Brain microvascular endothelial cell (primary cell): ENCODE results near the gene MAST1.

Source experiments
- DNase-seq: peaks from one replicate; pipeline ENCODE4 v3.0.0-alpha.2; 2020
- H3K27ac ChIP-seq: fragments of 250-450 bp; sonication (Bioruptor Pico); 2 replicates; pipeline ENCODE4 v1.5.1; 2020; ENCODE audit warnings: mild to moderate bottlenecking, moderate library complexity
- H3K27me3 ChIP-seq: fragments of 250-450 bp; sonication (Bioruptor Pico); replicated peaks from 2 replicates; pipeline ENCODE4 v1.5.1; 2020; ENCODE audit warnings: mild to moderate bottlenecking
- H3K36me3 ChIP-seq: fragments of 250-450 bp; sonication (Bioruptor Pico); replicated peaks from 2 replicates; pipeline ENCODE4 v1.5.1; 2020; ENCODE audit warnings: mild to moderate bottlenecking
- H3K4me3 ChIP-seq: 2 replicates; pipeline ENCODE4 v1.5.1; 2011; ENCODE audit warnings: low read depth, mild to moderate bottlenecking, control low read depth, low read length, moderate library complexity
- CTCF ChIP-seq: IDR thresholded peaks from 2 replicates; pipeline ENCODE4 v1.5.1; 2011; ENCODE audit warnings: low read depth, mild to moderate bottlenecking, moderate library complexity, low read length, control low read depth, inconsistent platforms; ENCODE audit errors: missing control alignments
- in situ Hi-C: cut with HindIII; loops from 2 replicates; pipeline ENCODE4 v1.10.0; 2017; ENCODE audit warnings: low sequenced_read_pairs, low pct_ligation_motif_present

Gene MAST1

GRCh38 chr19:12828494-12828893 is 9.8 kb upstream of the MAST1 start:
- H3K36me3 ChIP-seq, result no peaks in the 10 kb centered on the region
- no peak for DNase-seq
- peaks cover 4% of the 10 kb centered on the region for H3K27me3 ChIP-seq
- H3K4me3 ChIP-seq, result no peak overlapping the region
- H3K27ac ChIP-seq, result no peak overlapping the region
- in situ Hi-C loops, result no loop called here
- no peak for TF ChIP-seq CTCF

DNA sequence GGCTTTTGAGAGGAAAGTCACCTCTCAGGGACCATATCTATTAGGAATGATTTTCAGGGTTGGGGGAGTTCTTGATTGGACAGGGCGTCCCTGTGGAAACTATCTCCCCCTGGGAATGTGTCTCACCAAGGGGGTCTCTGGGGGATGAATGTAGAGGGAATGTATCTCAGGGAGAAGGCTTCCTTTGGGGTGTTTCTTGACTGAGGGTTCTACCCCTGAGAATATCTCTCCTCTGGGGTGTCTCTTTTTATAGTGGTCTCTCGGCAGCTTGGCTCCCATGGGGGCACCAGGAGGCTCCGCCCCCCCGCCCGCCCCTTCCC is 4.9 kb upstream of the MAST1 start:
- Histone ChIP-seq H3K4me3 (no peak overlapping the region), H3K27ac (no peak overlapping the region), H3K27me3 (peaks cover 41% of the 10 kb centered on the region), H3K36me3 (no peaks in the 10 kb centered on the region)
- DNase-seq, result no peak
- no peak for TF ChIP-seq CTCF
- in situ Hi-C loops, result no loop called here

DNA sequence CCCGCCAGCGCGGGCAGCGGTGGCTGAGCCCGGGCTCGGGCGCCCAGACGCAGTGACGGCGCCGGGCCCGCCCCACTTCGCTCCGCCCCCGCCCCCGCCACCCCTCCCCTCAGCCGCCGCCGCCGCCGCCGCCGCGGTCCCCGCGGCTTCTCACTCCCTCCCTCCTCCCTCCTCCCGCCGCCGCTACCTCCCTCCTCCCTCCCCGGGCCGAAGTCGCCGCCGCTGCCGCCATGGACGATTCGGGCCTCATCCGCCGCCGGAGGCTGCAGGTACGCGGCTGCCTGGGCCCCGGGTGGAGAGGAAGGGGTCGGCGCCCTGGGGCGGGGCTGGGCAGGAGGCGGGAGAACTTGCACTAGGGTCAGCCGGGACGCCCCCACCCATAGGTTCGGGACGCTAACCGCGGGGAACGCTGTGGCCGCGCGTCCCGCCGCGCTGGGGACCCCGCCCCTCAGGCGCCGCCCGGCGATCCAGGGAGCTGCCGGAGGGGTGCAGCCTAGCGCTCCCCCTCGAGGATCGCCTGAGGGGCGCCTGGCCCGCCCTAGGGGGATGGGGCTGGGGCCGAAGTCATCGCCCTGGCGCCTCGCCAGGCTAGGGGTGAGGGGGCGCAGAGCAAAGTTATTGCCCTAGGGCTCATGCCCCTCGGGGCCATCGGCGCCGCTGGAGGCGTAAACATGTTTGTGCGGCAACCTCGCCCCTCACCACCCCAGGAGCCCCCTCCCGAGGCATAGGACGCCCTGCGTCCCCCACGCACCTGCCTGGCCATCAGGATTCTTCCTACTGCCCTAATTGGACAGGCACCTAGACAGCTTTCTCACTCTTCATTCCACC is 4.4 kb upstream of the MAST1 start:
- Histone ChIP-seq H3K27ac (no peak overlapping the region), H3K36me3 (no peaks in the 10 kb centered on the region), H3K4me3 (peak overlapping the region; percentile 41), H3K27me3 (peaks cover 47% of the 10 kb centered on the region)
- no peak for DNase-seq
- in situ Hi-C loops, result no loop called here
- TF ChIP-seq CTCF, result no peak

DNA sequence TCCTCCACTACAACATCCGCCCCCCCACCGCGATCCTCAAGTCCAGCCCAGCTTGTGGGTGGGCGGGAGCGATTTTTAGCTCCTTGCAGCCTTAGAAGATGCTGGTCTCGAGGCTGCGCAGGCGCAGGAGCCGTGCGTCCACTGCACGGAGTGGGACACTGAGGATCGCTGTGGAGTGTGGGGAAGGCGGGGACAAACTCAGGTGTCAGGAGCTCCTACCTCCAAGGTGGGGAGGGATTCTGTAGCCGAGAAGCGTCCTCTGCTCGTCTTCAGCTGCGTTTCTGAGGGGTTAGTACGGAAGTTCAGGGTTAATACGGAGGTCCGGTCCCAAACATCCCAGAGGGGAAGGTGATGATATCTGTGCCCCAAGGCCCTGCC is 3.8 kb upstream of the MAST1 start, which contains the start of gene RTBDN:
RTBDN (minus strand) TSS at position 14 of the 378 bp plus-strand sequence. CDS start 4,600 bp downstream, outside the sequence.
- no peak for DNase-seq
- Histone ChIP-seq H3K27ac (no peak within 1 kb of the TSS), H3K4me3 (peak within 1 kb of the TSS; percentile 41), H3K36me3 (no peaks in the 10 kb centered on the region), H3K27me3 (peaks cover 53% of the 10 kb centered on the region)
- in situ Hi-C loops, result no loop called here
- no peak for TF ChIP-seq CTCF

DNA sequence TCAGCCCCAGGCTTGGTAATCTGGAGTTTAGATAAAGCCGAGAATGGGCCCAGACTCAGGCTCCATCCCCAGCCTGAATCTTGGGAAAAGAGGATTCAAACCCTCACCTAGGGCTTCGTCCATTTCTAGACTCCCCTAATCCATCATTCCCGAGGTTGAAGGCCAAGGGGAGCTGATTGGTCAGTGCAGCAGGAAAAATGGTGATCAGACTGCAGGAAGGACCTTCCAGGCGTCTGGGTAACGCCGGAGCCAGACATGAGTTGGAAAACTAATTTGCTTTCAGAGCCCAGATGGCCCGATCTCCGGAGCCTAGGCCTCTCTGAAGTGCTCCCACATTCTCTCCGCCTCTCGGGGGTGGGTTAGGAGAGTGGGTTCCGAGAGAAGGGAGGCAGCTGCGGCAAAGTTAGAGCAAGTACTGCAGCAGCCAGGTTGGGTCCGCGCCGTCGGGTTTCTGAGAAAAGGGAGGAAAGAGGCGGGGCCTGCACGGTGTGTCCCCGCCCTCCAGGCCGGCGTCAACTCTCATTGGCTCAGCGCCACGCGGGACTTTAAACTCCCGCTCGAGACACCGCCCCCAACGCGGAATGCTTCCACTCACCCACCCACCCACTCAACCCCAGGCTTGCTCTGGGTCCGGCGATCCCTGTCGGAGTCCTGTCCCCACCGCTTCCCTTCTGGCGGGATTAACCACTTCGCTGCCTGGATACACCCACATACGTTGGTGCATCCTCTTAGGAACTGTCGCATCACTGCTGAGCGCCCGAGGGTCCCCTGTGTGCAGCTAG is 3.1 kb upstream of the MAST1 start:
- Histone ChIP-seq H3K36me3 (no peaks in the 10 kb centered on the region), H3K4me3 (no peak overlapping the region), H3K27me3 (peaks cover 56% of the 10 kb centered on the region), H3K27ac (no peak overlapping the region)
- no peak for TF ChIP-seq CTCF
- in situ Hi-C loops, result no loop called here
- no peak for DNase-seq

DNA sequence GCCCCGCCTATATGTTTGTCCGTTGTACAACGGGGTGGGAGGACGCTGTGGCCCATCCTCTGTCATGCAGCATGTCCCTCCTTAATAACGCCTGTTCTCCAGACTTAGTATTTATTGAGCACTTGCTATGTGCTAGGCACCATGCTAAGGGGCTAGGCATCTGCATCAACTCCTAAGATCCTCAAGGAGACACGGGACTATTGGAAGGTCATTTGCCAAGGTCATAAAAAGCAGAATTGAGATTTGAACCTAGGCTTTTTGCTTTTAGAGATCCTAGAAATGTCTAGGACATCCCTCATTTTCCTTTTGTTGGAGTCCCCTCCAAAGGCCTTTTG is 1.8 kb upstream of the MAST1 start:
- Histone ChIP-seq H3K27ac (no peak overlapping the region), H3K36me3 (no peaks in the 10 kb centered on the region), H3K27me3 (peaks cover 61% of the 10 kb centered on the region), H3K4me3 (no peak overlapping the region)
- DNase-seq, result no peak
- in situ Hi-C loops, result no loop called here
- TF ChIP-seq CTCF, result no peak
